Activated T-helper 1 cell treated with anti-CD3 and anti-CD28 coated beads, Interleukin-12 subunit alpha, Interleukin-12 subunit beta, Interleukin-2, Interleukin-4 antibody, amounts not matched to agents 30 ng/mL and 10 ng/mL and 1 ng/mL, durations not matched to agents 14 hours and 24 hours and 36 hours (primary cell): ENCODE data around the gene ADAMTS19. TPM values are rescaled to one million over a fixed set of nuclear protein-coding genes. Genes with fewer than 3 reads are reported as not detected.

Source experiments
- DNase-seq: peaks from one replicate; pipeline ENCODE4 v3.0.0; 2021; ENCODE audit warnings: low spot score
- H3K27ac Mint-ChIP-seq: one replicate; pipeline ENCODE4 v1.8.0; 2021; ENCODE audit warnings: mild to moderate bottlenecking, mixed read lengths
- H3K27me3 Mint-ChIP-seq: one replicate; pipeline ENCODE4 v1.8.0; 2022; ENCODE audit warnings: mild to moderate bottlenecking, moderate library complexity, mixed read lengths; ENCODE audit not compliant: insufficient read depth
- H3K36me3 Mint-ChIP-seq: one replicate; pipeline ENCODE4 v1.8.0; 2021; ENCODE audit warnings: low read depth, mixed read lengths
- H3K4me1 Mint-ChIP-seq: one replicate; pipeline ENCODE4 v1.8.0; 2021; ENCODE audit warnings: low read depth, mixed read lengths
- H3K4me3 Mint-ChIP-seq: one replicate; pipeline ENCODE4 v1.8.0; 2021; ENCODE audit warnings: mild to moderate bottlenecking, moderate library complexity, mixed read lengths
- H3K9me3 Mint-ChIP-seq: one replicate; pipeline ENCODE4 v1.8.0; 2021; ENCODE audit warnings: mixed read lengths
- intact Hi-C: fragments of 100-400 bp; cut with micrococcal nuclease; formaldehyde crosslinking; loops from one replicate; pipeline ENCODE4 v1.15.1; 2024
- total RNA-seq: library from RNA; stranded (reverse); gene quantifications from 2 replicates; pipeline ENCODE4 v1.2.3, GENCODE V29; 2022

The ADAMTS19 gene
- total RNA-seq, 1 donor from 2014 or later, result not detected

DNA sequence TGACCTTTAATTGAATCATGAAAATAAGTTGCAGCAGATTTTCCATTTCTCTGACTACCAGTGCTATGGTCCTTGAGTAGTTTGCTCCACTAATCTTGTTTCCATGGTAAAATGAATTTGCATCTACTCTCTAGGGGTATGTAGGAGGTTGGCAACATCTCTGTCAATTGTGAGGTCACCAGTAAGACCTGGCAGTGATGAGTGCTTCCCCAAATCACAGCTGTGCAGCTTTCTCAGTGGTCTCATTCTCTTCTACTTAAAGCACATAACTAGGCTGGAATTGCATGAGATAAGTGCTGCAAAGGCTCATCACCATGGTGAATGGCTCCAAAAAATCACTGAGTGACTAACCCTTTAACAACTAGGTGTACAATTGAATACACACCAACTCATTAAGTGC, 36.3 kb downstream of the ADAMTS19 start:
- no peaks in the 10 kb centered on the region for H3K4me1 Mint-ChIP-seq
- no peak overlapping the region for H3K4me3 Mint-ChIP-seq
- H3K27me3 Mint-ChIP-seq, result no peaks in the 10 kb centered on the region
- H3K27ac Mint-ChIP-seq, result no peak overlapping the region
- intact Hi-C loops, result no loop called here
- no peaks in the 10 kb centered on the region for H3K9me3 Mint-ChIP-seq
- no peaks in the 10 kb centered on the region for H3K36me3 Mint-ChIP-seq
- no peak for DNase-seq

DNA sequence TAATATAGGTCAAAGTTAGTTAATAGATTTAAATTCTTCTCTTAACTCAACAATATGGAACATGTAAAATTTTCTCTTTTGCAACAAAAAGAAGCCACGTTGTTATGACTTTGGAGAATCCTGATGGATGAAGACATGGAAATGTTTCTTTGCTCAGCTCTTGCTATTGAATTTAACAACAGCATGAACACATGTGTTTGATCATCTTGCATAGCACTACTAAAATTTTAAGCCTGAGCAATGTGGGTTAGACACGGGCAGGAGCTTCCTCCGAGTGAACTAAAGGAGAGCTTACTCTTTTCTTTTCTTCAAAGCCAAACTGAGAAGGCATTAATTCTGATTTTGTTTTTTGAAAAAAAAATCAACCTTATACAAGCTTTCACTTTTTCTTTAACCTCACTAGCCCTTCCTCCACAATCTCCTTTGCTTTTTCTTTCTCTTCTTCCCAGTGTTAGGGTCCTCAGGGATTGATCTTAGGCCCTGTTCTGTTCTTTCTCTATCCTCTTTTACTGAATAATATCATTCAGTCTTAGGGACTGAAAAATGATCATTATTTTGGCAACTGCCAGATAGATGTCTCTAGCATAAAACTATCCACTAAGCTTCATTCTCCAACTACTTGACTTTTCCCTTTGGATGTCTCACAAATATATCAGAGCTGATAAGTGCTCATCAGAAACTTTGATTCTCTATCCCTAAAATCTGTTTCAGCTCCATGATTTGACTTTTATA, 36.9 kb downstream of the ADAMTS19 start:
- no peaks in the 10 kb centered on the region for H3K4me1 Mint-ChIP-seq
- no peaks in the 10 kb centered on the region for H3K27me3 Mint-ChIP-seq
- H3K4me3 Mint-ChIP-seq, result no peak overlapping the region
- H3K9me3 Mint-ChIP-seq, result no peaks in the 10 kb centered on the region
- intact Hi-C loops, result no loop called here
- no peak overlapping the region for H3K27ac Mint-ChIP-seq
- DNase-seq, result no peak
- H3K36me3 Mint-ChIP-seq, result no peaks in the 10 kb centered on the region

- no peaks in the 10 kb centered on the region for H3K4me1 Mint-ChIP-seq
Observed at GRCh38 chr5:129499208-129499852, 39.2 kb downstream of the ADAMTS19 start.

DNA sequence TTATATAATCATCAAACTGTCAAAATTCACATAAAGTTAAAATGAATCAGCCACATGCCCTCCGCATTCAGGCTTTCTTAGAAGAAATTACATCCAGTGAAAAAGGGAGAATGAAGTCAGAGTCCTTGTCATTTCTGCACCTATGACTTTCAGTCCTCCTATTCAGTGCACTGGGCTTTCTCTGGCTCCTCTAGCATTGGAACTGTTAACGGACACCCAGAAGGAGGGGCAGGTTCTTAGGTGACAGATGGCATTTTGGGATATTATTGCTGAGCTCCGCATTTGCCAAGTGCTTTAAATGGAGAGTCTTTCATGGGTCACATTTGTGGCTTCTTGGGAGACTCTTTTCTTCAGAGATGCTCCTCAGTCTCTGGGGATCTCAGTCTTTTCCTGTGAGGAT, 40.0 kb downstream of the ADAMTS19 start:
- Mint-ChIP-seq H3K27me3 (no peaks in the 10 kb centered on the region), H3K4me1 (no peaks in the 10 kb centered on the region), H3K36me3 (no peaks in the 10 kb centered on the region), H3K9me3 (no peaks in the 10 kb centered on the region), H3K4me3 (no peak overlapping the region), H3K27ac (no peak overlapping the region)
- DNase-seq, result no peak
- intact Hi-C loops, result no loop called here

More at GRCh38 chr5:129499208-129499852, 39.2 kb downstream of the ADAMTS19 start:
- no peaks in the 10 kb centered on the region for H3K27me3 Mint-ChIP-seq
- DNase-seq, result no peak
- H3K27ac Mint-ChIP-seq, result no peak overlapping the region
- intact Hi-C loops, result no loop called here
- no peaks in the 10 kb centered on the region for H3K9me3 Mint-ChIP-seq
- H3K4me3 Mint-ChIP-seq, result no peak overlapping the region
- no peaks in the 10 kb centered on the region for H3K36me3 Mint-ChIP-seq

DNA sequence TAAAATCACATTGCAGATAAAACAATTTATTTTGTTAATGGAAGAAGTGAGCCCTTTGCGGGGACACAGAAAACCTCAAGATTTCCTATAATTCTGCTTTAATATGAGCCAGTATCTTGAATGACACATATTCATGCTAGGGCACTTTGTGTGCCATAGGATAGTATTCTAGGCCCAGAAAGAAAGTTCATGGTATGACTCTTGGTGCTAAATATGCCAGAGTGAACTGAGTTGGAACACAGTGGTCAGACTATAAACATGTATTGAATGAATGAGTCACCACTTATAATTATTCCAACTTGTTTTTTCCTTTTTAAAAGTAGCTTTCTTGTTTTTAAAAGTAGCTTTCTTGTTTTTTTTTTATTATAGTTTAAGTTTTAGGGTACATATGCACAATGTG, 46.0 kb downstream of the ADAMTS19 start:
- DNase-seq, result no peak
- Mint-ChIP-seq H3K4me1 (no peaks in the 10 kb centered on the region), H3K4me3 (no peak overlapping the region), H3K27ac (no peak overlapping the region), H3K36me3 (no peaks in the 10 kb centered on the region), H3K27me3 (no peaks in the 10 kb centered on the region), H3K9me3 (no peaks in the 10 kb centered on the region)
- intact Hi-C loops, result no loop called here

- no peak overlapping the region for H3K4me3 Mint-ChIP-seq
- no peaks in the 10 kb centered on the region for H3K36me3 Mint-ChIP-seq
- DNase-seq, result no peak
- intact Hi-C loops, result no loop called here
- H3K4me1 Mint-ChIP-seq, result no peaks in the 10 kb centered on the region
- no peak overlapping the region for H3K27ac Mint-ChIP-seq
- H3K27me3 Mint-ChIP-seq, result no peaks in the 10 kb centered on the region
- H3K9me3 Mint-ChIP-seq, result no peaks in the 10 kb centered on the region
Observed at GRCh38 chr5:129506950-129507349, 46.9 kb downstream of the ADAMTS19 start.

GRCh38 chr5:129507527-129507926, 47.4 kb downstream of the ADAMTS19 start:
- Mint-ChIP-seq H3K27me3 (no peaks in the 10 kb centered on the region), H3K9me3 (no peaks in the 10 kb centered on the region), H3K4me1 (no peaks in the 10 kb centered on the region), H3K27ac (no peak overlapping the region), H3K36me3 (no peaks in the 10 kb centered on the region), H3K4me3 (no peak overlapping the region)
- no peak for DNase-seq
- intact Hi-C loops, result no loop called here

DNA sequence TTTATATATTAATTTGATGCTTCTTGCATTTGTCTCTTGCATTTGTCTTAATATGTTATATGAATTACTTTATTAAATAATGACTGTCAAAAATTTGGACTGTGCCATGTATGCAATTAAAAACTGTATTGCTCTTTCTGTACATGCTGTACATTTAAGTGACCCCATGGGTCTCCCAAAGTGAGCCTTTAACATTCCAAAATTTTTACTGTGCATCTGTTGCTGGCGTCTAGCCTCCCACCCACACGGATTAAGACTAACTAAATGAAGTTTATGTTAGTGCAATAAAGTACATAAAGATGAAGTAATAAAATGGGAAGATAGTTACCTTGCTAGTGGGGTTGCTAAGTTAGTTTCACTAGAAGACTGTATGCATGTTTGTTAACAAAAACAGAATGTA, 48.5 kb downstream of the ADAMTS19 start:
- H3K4me1 Mint-ChIP-seq, result no peaks in the 10 kb centered on the region
- H3K4me3 Mint-ChIP-seq, result no peak overlapping the region
- H3K36me3 Mint-ChIP-seq, result no peaks in the 10 kb centered on the region
- no peak overlapping the region for H3K27ac Mint-ChIP-seq
- no peak for DNase-seq
- intact Hi-C loops, result no loop called here
- no peaks in the 10 kb centered on the region for H3K9me3 Mint-ChIP-seq
- H3K27me3 Mint-ChIP-seq, result no peaks in the 10 kb centered on the region

DNA sequence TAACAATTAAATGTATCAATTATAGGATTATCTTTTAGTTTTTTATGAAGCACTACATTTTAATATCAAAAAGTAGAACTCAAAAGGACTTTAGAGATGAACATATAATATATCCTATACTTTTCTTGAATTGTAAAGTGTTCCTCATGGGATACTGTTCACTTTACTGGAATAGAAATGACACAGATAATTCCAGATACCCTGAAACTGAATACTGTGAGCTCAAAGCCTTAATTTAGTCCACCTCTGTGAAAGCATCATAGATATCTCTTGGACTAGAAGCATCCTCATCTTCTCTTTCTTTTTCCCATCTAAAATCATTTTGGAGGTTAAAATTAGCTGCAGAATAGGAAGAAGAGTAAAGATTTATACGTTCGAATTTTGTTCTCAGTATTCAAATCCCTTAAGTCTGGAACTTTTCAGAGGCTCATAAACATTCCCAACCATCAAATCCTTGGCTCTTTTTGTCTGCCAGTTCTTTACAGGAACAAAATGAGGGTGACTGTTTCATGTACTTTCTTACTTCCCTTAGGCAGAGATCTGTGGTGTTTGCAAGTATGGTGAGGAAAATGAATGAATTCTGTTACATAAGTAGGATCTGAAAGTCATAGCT, 49.4 kb downstream of the ADAMTS19 start:
- no peaks in the 10 kb centered on the region for H3K9me3 Mint-ChIP-seq
- H3K36me3 Mint-ChIP-seq, result no peaks in the 10 kb centered on the region
- no peak for DNase-seq
- no peak overlapping the region for H3K27ac Mint-ChIP-seq
- no peaks in the 10 kb centered on the region for H3K27me3 Mint-ChIP-seq
- no peaks in the 10 kb centered on the region for H3K4me1 Mint-ChIP-seq
- no peak overlapping the region for H3K4me3 Mint-ChIP-seq
- intact Hi-C loops, result no loop called here

DNA sequence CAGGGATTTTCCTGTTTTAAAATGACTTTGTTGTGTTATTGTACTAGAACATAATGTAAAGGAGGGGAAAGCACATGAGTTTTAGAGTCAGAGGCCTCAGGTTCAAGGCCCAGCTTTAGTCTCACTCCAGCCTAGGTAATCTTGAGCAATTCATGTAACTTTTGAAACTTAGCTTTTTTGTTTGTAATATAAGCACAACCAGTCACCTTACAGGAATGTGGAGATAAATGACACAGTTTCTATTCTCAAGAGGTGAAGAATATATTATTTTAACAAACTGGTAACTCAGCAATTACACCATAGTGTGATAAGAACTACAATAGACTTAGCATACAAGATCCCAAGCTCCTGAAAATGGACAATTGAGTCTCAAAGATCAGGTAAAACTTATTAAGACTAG, 51.2 kb downstream of the ADAMTS19 start:
- Mint-ChIP-seq H3K27ac (no peak overlapping the region), H3K27me3 (no peaks in the 10 kb centered on the region)

GRCh38 chr5:129541051-129541450, 81.0 kb downstream of the ADAMTS19 start:
- intact Hi-C loops, result no loop called here
- Mint-ChIP-seq H3K36me3 (no peaks in the 10 kb centered on the region), H3K27ac (no peak overlapping the region), H3K27me3 (no peaks in the 10 kb centered on the region), H3K9me3 (peaks cover 4% of the 10 kb centered on the region), H3K4me3 (no peak overlapping the region), H3K4me1 (no peaks in the 10 kb centered on the region)
- no peak for DNase-seq

More for the DNA sequence above, 51.2 kb downstream of the ADAMTS19 start:
- no peaks in the 10 kb centered on the region for H3K36me3 Mint-ChIP-seq
- intact Hi-C loops, result no loop called here
- no peak overlapping the region for H3K4me3 Mint-ChIP-seq
- H3K9me3 Mint-ChIP-seq, result no peaks in the 10 kb centered on the region
- no peaks in the 10 kb centered on the region for H3K4me1 Mint-ChIP-seq
- DNase-seq, result no peak

GRCh38 chr5:129541648-129542251, 81.7 kb downstream of the ADAMTS19 start:
- H3K36me3 Mint-ChIP-seq, result no peaks in the 10 kb centered on the region
- no peak overlapping the region for H3K27ac Mint-ChIP-seq
- H3K9me3 Mint-ChIP-seq, result peaks cover 8% of the 10 kb centered on the region
- no peaks in the 10 kb centered on the region for H3K27me3 Mint-ChIP-seq
- DNase-seq, result no peak
- H3K4me3 Mint-ChIP-seq, result no peak overlapping the region
- no peaks in the 10 kb centered on the region for H3K4me1 Mint-ChIP-seq
- intact Hi-C loops, result no loop called here

DNA sequence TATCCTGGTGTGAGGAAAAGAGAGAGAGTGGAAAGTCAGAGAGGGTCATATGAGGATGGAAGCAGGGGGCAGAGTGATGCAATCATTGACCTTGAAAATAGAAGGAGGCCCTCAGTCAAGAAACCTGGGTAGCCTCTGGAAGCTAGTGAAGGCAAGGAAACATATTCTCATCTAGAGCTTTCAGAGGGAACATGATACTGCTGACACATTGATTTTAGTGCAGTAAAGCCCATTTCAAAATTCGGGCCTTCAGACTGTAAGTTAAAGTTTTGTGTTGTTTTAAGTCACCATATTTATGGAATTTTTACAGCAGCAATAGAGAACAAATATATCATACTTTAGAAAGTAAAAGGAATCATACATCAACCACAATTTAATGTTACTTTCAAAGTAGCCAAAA, 87.0 kb downstream of the ADAMTS19 start:
- no peak overlapping the region for H3K27ac Mint-ChIP-seq
- DNase-seq, result no peak
- H3K4me3 Mint-ChIP-seq, result no peak overlapping the region
- H3K4me1 Mint-ChIP-seq, result no peaks in the 10 kb centered on the region
- peaks cover 12% of the 10 kb centered on the region for H3K9me3 Mint-ChIP-seq
- H3K27me3 Mint-ChIP-seq, result no peaks in the 10 kb centered on the region
- intact Hi-C loops, result no loop called here
- no peaks in the 10 kb centered on the region for H3K36me3 Mint-ChIP-seq
